Measurements from ENCODE around the gene ATXN1. TPM values are rescaled to one million over a fixed set of nuclear protein-coding genes. Genes with fewer than 3 reads are reported as not detected.

Gene ATXN1
- polyA plus RNA-seq, 1 of the 3 experiments (the other 2 are of a cell fraction): 7.9 TPM

DNA sequence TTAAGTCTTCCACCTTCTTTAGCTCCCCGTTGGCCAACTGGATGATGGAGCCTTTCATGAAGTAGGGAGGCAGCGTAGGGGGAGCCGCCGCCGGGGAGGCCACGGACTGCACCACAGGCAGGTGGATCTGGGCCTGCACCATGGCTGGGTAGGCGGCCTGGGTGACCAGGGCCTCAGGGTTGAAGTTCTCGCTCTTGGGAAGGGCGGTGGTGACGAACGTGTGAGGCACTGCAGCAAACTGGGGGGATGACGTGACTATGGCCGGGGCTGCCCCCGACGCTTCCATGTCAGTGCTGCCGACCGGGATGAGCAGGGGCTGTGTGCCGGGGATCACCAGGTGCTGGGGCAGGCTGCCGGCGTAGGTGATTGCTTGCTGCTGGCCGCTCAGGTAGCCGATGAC, 434.7 kb downstream of the ATXN1 start:
- WGBS (ENCODE audit: low lambda C conversion rate): 96% methylated on average over 9 of the region's 22 CpGs
- CTCF ChIA-PET: no interaction called here
- no peaks in the 10 kb centered on the region for H3K9me2 ChIP-seq
- TF ChIP-seq, protein P1, sequence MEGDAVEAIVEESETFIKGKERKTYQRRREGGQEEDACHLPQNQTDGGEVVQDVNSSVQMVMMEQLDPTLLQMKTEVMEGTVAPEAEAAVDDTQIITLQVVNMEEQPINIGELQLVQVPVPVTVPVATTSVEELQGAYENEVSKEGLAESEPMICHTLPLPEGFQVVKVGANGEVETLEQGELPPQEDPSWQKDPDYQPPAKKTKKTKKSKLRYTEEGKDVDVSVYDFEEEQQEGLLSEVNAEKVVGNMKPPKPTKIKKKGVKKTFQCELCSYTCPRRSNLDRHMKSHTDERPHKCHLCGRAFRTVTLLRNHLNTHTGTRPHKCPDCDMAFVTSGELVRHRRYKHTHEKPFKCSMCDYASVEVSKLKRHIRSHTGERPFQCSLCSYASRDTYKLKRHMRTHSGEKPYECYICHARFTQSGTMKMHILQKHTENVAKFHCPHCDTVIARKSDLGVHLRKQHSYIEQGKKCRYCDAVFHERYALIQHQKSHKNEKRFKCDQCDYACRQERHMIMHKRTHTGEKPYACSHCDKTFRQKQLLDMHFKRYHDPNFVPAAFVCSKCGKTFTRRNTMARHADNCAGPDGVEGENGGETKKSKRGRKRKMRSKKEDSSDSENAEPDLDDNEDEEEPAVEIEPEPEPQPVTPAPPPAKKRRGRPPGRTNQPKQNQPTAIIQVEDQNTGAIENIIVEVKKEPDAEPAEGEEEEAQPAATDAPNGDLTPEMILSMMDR (IDR thresholded peaks at IDR 0.05): no peak
- TF ChIP-seq, protein P2, sequence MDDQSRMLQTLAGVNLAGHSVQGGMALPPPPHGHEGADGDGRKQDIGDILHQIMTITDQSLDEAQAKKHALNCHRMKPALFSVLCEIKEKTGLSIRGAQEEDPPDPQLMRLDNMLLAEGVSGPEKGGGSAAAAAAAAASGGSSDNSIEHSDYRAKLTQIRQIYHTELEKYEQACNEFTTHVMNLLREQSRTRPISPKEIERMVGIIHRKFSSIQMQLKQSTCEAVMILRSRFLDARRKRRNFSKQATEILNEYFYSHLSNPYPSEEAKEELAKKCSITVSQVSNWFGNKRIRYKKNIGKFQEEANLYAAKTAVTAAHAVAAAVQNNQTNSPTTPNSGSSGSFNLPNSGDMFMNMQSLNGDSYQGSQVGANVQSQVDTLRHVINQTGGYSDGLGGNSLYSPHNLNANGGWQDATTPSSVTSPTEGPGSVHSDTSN (IDR thresholded peaks at IDR 0.05): no peak
- TF ChIP-seq TEAD4 (IDR thresholded peaks at IDR 0.05; ENCODE audit: borderline replicate concordance, insufficient read depth): no peak
- no peak for TF ChIP-seq NFIC (IDR thresholded peaks at IDR 0.05; ENCODE audit: borderline replicate concordance)
- H3K27ac ChIP-seq (ENCODE audit: low read depth in 2 of 2, low read length in 1 of 2): no peak overlapping the region
- H3F3A ChIP-seq (replicated peaks; ENCODE audit: insufficient read depth): peaks cover 3% of the 10 kb centered on the region
- H2AFZ ChIP-seq (ENCODE audit: low read depth): no peak overlapping the region
- peaks cover 4% of the 10 kb centered on the region for H3K79me2 ChIP-seq (ENCODE audit: insufficient read depth)
- DNase-seq: no peak
- POLR2A ChIA-PET: no interaction called here
- H3K9ac ChIP-seq: no peak overlapping the region
- no peak overlapping the region for H3K4me2 ChIP-seq
- no peaks in the 10 kb centered on the region for H3K27me3 ChIP-seq (ENCODE audit: insufficient read depth)
- H3K4me1 ChIP-seq (ENCODE audit: control insufficient read depth in 1 of 2, insufficient read depth in 2 of 2, low read depth in 1 of 2, low read length in 1 of 2): peaks cover 3 to 24% of the 10 kb centered on the region in 2 experiments; a peak in 3 of 4 replicates
- 0 out of 2 replicates have a peak, but pooled peaks cover 3% of the 10 kb centered on the region for H4K20me1 ChIP-seq (ENCODE audit: insufficient read depth)
- H3K36me3 ChIP-seq (replicated peaks in 1 of 2; ENCODE audit: control insufficient read depth in 1 of 2, insufficient read depth in 2 of 2, low read length in 1 of 2): peaks cover 11 to 13% of the 10 kb centered on the region in 2 experiments
- H3K9me3 ChIP-seq: no peaks in the 10 kb centered on the region
- H3K4me3 ChIP-seq (ENCODE audit: low read depth in 2 of 2, low read length in 1 of 2): no peak overlapping the region

DNA sequence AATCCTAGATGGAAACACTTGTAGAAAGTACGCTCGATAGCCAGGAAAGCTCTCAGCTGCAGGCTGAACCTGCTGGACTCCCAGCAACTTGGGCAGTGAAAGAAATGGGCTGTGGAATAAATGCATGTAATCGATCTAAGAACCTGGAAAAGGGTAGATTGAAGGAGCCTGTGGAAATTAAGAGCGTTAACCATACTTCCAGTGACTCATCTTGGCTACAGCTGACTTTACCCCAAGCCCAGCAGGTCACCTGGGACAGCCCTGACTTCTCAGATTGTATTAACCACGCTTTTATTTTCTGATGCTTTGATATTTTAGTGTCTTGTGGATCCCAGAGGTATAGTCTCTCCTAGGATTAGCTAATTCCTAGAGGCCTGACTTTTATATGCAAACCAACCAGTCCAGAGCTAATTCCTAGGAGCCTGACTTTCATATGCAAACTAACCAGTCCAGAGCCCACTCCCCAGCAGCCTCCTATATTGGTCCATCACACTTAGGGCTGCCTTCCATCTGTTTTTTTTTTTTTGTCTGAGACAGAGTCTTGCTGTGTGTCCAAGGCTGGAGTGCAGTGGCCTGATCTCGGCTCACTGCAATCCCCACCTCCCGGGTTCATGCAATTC, 436.5 kb downstream of the ATXN1 start:
- Histone ChIP-seq H3K4me3 (ENCODE audit: low read depth in 2 of 2, low read length in 1 of 2) (no peak overlapping the region), H3K36me3 (replicated peaks in 1 of 2; ENCODE audit: control insufficient read depth in 1 of 2, insufficient read depth in 2 of 2, low read length in 1 of 2) (peaks cover 11 to 13% of the 10 kb centered on the region in 2 experiments), H3K27me3 (ENCODE audit: insufficient read depth) (no peaks in the 10 kb centered on the region), H4K20me1 (ENCODE audit: insufficient read depth) (peaks cover 7% of the 10 kb centered on the region; the same call in 1 of the 2 replicates), H3K9ac (no peak overlapping the region), H3K9me2 (no peaks in the 10 kb centered on the region), H3K9me3 (no peaks in the 10 kb centered on the region), H3K4me2 (no peak overlapping the region), H3K4me1 (ENCODE audit: control insufficient read depth in 1 of 2, insufficient read depth in 2 of 2, low read depth in 1 of 2, low read length in 1 of 2) (peaks cover 13 to 38% of the 10 kb centered on the region in 2 experiments; a peak in 3 of 4 replicates), H3K79me2 (ENCODE audit: insufficient read depth) (peaks cover 4% of the 10 kb centered on the region), H3F3A (replicated peaks; ENCODE audit: insufficient read depth) (peaks cover 20% of the 10 kb centered on the region), H3K27ac (ENCODE audit: low read depth in 2 of 2, low read length in 1 of 2) (no peak overlapping the region), H2AFZ (ENCODE audit: low read depth) (no peak overlapping the region)
- ChIA-PET POLR2A (no interaction called here), CTCF (interaction anchor here (0.6 to 10.2 kb wide), 5 partner anchors 8 to 1257 kb away, joined by 3 to 81 read pairs (median 5); no protein-coding TSS in a partner anchor)
- DNase-seq: no peak
- WGBS (ENCODE audit: low lambda C conversion rate): 82% methylated on average over 7 of the region's 7 CpGs
- no peak for TF ChIP-seq JUND (IDR thresholded peaks at IDR 0.05)
- TF ChIP-seq TCF12 (IDR thresholded peaks at IDR 0.05): peak; percentile 21; the same call in 1 of the 2 replicates

DNA sequence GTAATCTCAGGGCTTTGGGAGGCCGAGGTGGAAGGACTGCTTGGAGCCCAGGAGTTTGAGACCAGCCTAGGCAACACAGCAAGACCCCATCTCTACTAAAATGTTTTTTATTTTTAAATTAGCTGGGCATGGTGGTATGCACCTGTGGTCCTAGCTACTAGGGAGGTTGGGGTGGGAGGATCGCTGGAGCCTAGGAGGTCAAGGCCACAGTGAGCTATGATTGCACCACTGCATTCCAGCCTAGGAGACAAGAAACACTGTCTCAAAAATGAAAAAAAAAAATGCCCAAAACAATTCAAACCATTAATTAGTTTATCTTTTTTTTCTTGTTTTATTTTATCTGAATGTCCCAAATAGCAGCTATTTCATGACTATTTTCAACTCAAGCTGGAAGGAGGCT, 437.1 kb downstream of the ATXN1 start:
- 90% methylated on average over 2 of the region's 2 CpGs for WGBS (ENCODE audit: low lambda C conversion rate)

More for the DNA sequence above, 437.1 kb downstream of the ATXN1 start:
- H3K4me2 ChIP-seq: no peak overlapping the region
- peaks cover 13 to 43% of the 10 kb centered on the region in 2 experiments; a peak in 3 of 4 replicates for H3K4me1 ChIP-seq (ENCODE audit: control insufficient read depth in 1 of 2, insufficient read depth in 2 of 2, low read depth in 1 of 2, low read length in 1 of 2)
- no peak overlapping the region for H3K27ac ChIP-seq (ENCODE audit: low read depth in 2 of 2, low read length in 1 of 2)
- peaks cover 11 to 13% of the 10 kb centered on the region in 2 experiments for H3K36me3 ChIP-seq (replicated peaks in 1 of 2; ENCODE audit: control insufficient read depth in 1 of 2, insufficient read depth in 2 of 2, low read length in 1 of 2)
- H2AFZ ChIP-seq (ENCODE audit: low read depth): no peak overlapping the region
- POLR2A ChIA-PET: no interaction called here
- no peak for TF ChIP-seq GATA2 (CRISPR knock-in tag; IDR thresholded peaks at IDR 0.05)
- TF ChIP-seq, protein P3, sequence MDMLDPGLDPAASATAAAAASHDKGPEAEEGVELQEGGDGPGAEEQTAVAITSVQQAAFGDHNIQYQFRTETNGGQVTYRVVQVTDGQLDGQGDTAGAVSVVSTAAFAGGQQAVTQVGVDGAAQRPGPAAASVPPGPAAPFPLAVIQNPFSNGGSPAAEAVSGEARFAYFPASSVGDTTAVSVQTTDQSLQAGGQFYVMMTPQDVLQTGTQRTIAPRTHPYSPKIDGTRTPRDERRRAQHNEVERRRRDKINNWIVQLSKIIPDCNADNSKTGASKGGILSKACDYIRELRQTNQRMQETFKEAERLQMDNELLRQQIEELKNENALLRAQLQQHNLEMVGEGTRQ (IDR thresholded peaks at IDR 0.05; ENCODE audit: borderline replicate concordance, low read depth, low read length): no peak
- TF ChIP-seq JUND (IDR thresholded peaks at IDR 0.05): no peak
- no peak for TF ChIP-seq RFX5 (IDR thresholded peaks at IDR 0.05; ENCODE audit: low read length)
- no peak for TF ChIP-seq RXRA (IDR thresholded peaks at IDR 0.05; ENCODE audit: borderline replicate concordance, low read depth)
- TF ChIP-seq CHD2 (IDR thresholded peaks at IDR 0.05; ENCODE audit: low read length, partially characterized antibody): no peak
- TF ChIP-seq FOXM1 (IDR thresholded peaks at IDR 0.05; ENCODE audit: low read depth): no peak
- no peaks in the 10 kb centered on the region for H3K27me3 ChIP-seq (ENCODE audit: insufficient read depth)
- peaks cover 8% of the 10 kb centered on the region for H3K79me2 ChIP-seq (ENCODE audit: insufficient read depth)
- H3K9me2 ChIP-seq: no peaks in the 10 kb centered on the region
- H3F3A ChIP-seq (replicated peaks; ENCODE audit: insufficient read depth): peaks cover 25% of the 10 kb centered on the region
- no peak overlapping the region for H3K9ac ChIP-seq
- no peak for DNase-seq
- peaks cover 12% of the 10 kb centered on the region; the same call in 1 of the 2 replicates for H4K20me1 ChIP-seq (ENCODE audit: insufficient read depth)
- no peak overlapping the region for H3K4me3 ChIP-seq (ENCODE audit: low read depth in 2 of 2, low read length in 1 of 2)
- no peaks in the 10 kb centered on the region for H3K9me3 ChIP-seq
- CTCF ChIA-PET: interaction anchor here (0.7 to 10.2 kb wide), 4 partner anchors 8 to 85 kb away, joined by 3 to 81 read pairs (median 8); no protein-coding TSS in a partner anchor

All from SK-N-SH (cell line).